ENCODE results near the gene NDC1.
"Not testable (repeated sequence)": the region's sequence is repeated elsewhere in the genome, so short reads cannot be mapped to it uniquely, and the experiment has no call there.

Gene NDC1

DNA sequence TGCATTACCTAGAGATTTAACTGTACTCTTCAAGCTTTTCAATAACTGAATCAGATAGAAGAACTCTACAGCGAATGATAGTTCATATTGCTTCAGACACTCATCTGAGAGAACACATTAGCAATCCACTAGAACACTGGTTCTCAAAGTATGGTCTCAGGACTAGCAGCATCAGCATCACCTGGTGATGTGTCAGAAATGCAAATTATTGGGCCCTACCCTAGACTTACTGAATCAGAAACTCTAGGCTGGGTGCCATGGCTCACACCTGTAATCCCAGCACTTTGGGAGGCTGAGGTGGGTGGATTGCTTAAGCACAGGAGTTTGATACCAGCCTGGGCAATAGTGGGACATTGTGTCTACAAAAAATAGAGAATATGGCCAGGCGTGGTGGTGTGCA is 74.2 kb downstream of the NDC1 start:
- DNase-seq: no peak

- DNase-seq: no peak
Measured at GRCh38 chr1:53763461-53763860, 74.6 kb downstream of the NDC1 start.

DNA sequence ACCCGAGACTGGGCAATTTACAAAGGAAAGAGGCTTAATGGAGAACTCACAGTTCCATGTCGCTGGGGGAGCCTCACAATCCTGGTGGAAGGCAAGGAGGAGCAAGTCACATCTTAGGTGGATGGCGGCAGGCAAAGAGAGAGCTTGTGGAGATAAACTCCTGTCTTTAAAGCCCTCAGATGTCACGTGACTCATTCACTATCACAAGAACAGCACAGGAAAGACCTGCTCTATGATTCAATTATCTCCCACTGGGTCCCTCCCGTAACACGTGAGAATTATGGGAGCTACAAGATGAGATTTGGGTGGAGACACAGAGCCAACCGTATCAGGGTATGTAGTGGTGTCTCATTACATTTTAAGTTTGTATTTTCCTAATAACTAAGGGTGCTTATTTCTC is 77.6 kb downstream of the NDC1 start:
- DNase-seq: not testable (repeated sequence)

DNA sequence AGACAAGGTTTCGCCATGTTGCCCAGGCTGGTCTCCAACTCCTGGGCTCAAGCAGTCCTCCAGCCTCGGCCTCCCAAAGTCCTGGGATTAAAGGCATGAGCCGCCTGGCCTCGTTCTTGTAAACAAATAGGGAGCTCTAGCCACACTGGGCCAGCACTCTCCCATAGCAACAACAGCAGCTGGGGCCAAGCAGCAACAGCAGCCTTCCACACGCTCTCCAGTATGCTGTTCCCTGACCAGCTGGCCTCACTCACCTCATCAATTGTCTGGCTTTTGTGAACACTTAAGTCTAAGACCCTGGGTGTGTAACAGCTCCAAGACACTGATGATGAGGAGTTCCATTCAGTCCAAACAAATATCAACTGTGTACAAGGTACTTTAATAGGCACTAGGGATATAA is 82.2 kb downstream of the NDC1 start:
- DNase-seq: no peak

DNA sequence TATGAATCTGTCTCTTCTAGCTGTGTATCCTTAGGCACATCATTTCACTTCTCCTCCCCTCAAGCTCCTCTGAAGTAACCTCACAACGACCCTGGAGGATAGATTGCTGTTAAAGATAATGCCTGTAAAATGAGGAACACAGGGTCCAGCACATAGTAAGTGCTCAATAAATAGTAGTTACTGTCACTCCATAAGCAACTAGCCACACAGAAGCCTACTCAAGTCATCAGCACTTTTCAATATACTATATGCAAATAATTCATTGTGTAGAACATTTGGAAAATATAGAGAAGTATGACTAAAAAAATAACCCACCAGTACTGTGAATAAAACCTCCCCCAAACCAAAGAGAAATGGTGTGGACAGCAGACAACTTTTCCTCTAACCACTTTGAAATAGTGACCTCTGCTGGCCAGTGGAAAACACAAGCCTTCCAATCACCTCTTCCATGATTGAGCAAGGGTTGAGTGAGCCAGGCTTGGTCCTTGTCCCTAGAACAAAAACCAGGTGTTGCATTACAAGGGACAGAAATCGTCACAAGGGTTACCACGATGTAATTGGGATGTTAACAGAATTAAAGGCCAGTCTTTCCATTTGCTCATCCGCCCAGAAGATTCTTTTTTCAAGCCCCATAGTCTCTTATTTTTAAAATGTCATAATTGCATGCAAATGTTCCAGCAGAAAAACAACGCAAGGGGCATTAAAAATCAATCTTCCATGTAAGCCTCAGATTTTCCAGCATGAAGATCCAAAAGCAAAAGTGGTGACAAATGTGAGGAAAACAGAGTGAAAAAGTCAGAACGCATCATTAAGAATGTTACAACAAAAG is 83.4 kb downstream of the NDC1 start:
- no peak for DNase-seq

GRCh38 chr1:53752281-53752680 is 85.8 kb downstream of the NDC1 start:
- no peak for DNase-seq

DNA sequence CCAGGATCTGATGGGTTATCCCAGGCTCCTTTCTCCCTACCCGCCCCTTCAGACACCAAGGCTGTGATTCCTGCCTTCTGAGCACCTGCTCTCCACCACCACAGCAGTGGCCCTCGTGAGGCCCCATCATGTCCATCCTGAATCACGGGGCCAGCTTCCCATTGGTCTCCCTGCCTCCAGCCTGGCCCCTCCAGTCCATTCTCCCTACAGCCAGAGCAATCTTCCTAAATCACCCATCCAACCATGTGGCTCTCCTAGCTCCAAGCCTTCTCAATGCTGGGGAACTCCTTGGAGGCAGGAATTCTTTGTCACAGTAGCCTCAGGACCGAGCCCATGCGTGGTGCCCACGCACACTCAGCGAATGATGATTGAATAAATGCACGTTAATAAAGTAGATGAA is 90.3 kb downstream of the NDC1 start:
- no peak for DNase-seq

GRCh38 chr1:53740621-53741105 is 97.4 kb downstream of the NDC1 start:
- DNase-seq: no peak

DNA sequence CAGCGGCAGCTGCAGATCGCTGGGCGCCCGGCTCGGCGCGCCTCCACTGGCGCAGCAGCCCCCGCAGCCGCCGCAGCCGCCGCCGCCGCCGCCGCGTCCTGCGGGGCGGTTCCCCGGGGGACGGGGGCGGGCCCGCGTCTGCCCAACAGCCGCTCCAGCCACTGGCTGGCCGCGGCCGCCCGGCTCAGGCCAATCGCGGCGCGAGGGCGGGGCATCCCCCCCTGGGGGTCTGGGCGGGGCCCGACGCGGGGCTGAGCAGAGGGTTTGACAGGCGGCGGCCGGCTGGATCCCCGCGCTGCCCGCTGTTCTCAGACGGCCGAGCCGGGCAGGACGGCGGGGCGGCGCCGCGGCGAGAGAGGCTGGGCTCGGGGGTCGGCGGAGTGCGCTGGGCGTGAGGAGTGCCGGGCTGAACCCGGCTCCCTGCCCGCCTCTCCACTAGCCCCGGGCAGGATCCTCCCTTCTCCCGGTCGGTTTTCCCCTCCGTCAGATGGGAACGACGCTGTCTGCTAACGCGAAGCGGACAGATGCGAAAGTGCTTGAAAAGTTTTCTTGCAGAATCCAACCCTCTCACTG is 98.9 kb downstream of the NDC1 start, which contains the start of gene GLIS1:
GLIS1 (minus strand) TSS at position 56 of the 573 bp plus-strand sequence. CDS start 1,100 bp downstream, outside the sequence.
- peak; percentile 49 for DNase-seq

DNA sequence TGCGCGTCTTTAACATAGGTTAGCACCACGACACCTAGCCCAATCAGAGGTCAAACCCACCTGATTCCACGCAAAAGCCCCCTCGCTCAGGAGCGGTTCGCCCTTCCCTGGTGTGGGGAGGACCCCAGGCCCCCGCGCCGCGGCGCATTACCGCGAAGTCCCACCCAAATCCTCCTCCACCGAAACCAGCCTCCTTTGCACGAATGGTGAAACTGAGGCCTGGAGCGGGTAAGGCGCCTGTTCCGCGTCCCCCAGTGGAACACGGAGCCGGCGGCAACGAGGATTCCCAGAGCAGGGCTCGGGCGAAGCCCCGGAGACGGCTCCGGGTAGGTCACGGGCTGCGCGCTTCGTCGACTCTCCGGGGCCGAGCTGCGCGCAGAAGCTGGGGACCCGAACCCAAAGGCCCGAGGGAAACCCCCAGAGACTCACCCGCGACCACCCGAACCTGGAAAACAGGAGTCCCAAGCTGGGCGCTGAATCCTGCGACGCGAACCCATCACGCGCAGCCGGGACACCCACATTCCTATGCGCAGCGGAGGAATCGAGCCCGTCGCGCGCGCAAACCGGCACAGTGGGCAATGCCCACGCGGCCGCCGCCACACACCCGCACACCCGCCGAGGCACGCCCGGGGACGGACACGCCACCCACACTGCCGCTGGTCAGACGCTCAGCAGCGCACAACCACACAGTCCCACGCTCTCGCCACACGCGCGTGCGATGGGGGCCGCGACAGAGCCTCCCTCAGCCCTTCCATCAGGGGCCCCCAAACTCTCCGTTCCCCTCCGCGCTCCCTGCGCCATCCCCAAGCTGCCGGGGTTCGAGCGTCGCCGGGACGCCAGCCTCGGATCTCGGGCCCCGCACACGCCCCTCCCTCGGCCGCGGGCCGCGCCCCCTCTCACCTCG is 99.6 kb downstream of the NDC1 start:
- no peak for DNase-seq

DNA sequence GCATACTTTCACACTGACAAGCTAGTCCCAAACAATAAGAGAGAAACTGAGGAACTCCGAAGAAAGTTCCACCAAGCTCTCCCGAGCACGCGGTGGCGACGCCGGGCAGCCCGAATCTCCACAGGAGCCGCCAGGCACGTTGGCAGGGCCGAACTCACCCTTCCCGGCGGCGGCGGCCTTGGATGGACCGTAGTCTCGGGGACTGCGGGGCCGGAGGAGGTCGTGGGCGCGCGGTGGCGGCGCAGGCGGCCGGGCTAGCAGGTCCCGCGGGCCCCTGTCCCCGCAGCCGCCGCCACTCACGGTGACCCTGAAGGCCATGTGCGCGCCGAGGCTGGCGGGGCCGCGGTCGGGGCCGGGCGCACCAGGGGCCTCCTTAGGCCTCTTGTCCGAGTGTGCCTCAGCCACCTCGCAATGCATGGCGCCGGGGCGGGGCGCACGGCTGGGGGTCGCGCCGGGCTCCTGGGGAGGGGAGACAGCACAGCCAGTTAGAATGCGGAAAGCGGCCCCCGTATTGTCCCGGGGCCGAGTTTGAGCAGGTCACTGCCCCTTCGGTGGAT is 100.4 kb downstream of the NDC1 start:
- no peak for DNase-seq

DNA sequence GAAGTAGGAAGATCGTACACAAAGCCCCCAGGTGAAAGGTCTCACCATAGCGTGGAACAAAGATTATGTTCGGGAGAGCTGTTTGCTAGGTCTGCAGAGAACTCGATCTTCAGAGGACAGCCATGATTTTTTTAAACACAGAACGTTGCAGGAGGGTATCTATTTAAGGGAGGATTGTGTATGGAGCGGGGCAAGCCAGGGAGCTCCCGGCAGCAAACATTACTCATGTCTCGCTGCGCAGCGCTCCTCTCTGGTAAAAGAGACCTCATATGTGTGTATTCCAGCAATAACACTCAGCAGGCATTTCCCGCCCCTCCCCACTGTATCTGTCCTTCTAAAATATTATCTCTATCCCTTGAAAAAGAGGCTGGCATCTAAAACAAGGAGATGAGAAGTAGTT is 101.8 kb downstream of the NDC1 start:
- no peak for DNase-seq

DNA sequence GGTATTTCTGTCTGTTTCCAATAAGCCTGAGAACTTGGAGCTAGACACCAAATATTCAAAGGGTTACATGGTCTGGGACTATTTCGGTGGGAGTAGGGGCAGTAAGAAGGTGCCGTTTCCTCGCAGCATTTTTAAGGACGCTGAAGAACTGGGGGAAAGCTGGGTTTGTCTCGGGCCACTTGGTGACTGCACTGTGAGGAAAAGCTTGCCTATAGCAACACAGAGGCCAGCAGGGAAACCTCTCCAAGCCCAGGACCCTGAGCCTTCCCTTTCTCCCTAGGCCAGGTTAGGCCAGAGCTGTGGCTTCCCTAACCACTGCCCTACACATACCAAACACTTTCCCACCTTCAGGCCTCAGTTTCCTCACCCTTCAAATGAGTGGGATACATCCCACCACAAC is 102.4 kb downstream of the NDC1 start:
- no peak for DNase-seq

DNA sequence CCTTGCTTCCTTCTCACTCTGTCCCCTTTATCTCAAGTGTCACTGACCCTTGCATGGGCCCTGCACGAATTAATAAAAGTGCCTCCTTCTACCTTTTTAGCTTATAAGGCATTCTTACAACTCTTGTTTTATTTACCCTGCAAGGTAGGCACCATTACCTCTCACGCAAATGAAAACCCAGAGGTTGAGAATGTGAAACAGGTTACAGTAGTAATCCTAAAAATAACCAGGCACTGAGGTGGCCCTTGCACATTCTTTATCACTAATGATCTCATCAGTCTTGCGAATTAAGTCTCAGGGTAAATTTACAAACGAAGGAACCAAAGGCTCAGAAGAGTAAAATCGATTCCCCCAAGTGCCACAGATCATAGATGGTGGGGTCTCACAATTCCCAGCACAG is 102.8 kb downstream of the NDC1 start:
- DNase-seq: no peak

DNA sequence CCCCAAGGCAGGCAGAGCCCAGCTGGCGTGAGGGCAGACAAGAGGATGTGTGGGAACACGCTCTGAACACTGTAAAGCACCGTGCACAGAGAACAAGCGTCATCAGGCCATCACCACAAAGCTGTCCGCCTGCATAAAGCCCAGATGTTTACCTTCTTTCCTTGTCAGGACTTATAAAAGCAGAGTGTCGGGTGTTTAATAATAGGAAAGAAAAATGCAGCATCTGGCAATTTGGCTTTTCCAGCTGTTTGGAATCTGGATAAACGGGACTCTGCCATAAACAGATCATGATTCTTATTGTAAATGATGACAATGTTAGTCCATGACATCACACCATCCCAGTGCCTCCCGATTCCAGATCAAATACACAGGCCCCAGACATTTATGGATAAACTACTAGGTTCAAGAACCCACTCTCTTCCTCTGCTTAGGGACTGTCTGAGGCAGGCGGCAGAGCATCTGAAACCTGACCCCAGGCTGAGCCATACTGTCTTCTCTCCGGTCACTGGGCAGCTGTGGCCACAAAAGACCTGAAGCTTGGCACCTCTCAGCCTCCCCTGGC is 103.4 kb downstream of the NDC1 start:
- DNase-seq: no peak

GRCh38 chr1:53733975-53734649 is 104.0 kb downstream of the NDC1 start:
- DNase-seq: no peak

DNA sequence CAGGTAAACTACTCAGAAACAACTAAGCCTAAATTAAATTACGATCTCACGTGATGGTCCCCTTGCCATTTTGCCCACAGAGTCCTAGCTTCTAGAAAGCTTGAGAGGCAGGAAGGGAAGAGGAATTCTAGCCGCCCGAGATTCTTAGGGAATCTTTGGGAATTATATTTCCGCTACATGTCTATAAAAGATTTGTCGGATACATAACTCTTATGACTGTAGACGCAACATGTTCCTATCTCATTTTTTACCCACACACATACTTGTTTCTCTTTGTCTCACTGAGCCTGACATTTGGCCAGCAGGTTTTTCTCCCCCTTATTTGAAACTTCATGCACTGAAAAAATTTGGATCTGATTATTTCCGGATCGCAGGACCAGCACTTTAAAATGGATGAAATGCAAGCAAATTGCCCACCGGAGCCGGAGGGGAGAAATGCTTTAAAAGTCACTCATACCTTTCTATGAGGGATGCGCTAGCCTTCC is 104.6 kb downstream of the NDC1 start:
- DNase-seq: no peak

DNA sequence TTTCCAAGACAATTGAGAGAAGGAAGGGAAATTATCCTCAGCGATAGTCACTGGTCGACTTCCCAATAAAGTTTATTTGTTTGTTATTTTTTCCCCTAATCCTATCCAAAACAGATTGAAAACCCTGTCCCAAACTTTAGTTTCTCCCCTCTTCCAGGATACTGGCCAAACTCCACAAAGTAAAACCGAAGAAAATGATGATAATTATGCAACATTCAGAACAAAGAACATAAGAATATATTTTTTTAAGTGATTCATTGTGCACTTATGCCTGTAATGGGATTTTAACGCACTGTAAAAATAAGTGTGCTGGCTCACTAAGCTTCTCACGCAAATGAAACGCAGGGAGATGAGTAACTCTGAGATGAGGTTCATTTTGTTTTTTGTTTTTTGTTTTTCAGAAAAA is 105.2 kb downstream of the NDC1 start:
- DNase-seq: no peak

DNA sequence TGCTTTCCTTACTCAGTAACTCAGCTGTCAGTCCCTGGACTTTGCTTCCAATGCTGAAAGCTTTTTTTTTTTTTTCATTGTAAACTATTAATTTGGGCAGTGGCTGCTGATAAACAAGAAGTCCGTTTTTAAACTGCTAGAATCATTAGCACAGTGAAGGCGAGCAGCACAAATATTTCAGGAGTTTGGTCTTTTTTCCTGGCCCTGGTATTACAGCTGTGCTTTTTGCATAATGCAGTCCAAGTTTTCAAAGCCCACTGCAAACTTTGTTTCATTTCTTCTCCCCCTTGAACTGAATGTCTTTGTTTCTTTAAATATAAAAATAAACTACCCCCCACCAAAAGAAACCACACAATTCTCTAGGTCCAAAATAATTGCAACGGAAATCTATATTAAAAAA is 105.7 kb downstream of the NDC1 start:
- DNase-seq: no peak

- DNase-seq: no peak
Measured at GRCh38 chr1:53731779-53732305, 106.3 kb downstream of the NDC1 start.

DNA sequence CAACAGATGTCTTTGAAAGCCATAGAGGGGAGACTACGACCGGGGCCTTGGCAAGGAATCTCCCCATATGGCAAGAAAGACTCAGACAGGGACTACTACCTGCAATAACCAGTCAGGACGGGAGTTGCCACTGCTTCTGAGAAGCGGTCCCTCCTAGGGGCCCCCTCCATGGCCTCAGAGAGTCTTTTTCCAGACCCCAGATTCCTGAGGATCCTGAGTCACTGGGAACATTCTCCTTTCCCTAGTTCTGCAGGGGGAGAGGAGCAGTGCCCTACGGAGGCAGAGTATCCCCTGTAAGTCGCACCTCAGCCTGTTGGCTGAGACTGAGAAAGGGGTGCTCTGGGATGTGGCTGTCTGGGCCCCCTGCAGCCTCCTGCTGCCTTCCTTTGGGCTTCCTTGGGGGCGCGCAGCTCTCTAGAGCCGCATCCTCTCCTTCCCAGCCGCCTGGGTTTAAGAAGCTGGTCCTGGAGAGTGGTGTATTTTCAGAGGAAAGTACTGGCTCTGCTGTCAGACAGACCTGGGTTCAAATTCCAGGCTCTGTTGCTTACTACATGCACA is 107.0 kb downstream of the NDC1 start:
- DNase-seq: no peak
